Activated naive CD4-positive, alpha-beta T cell treated with anti-CD3 and anti-CD28 coated beads, Interleukin-2, amount 50 U/mL, for 72 hours (primary cell): ENCODE results near the gene NUCKS1. TPM values are rescaled to one million over a fixed set of nuclear protein-coding genes. Genes with fewer than 3 reads are reported as not detected.

Source experiments
- ATAC-seq, 2 donors: fragments of 150-1000 bp; cut with Tn5 transposase; 2 replicates each; pipeline ENCODE4 v1.10.0; 2021; ENCODE audit warnings: mild to moderate bottlenecking in 2 of 2, moderate library complexity in 2 of 2
- DNase-seq, 2 donors: peaks; one replicate each; pipeline ENCODE4 v3.0.0; 2021 to 2022; ENCODE audit warnings: low spot score in 2 of 2
- H3K27ac Mint-ChIP-seq, 2 donors: one replicate each; pipeline ENCODE4 v1.8.0; 2022; ENCODE audit warnings: mild to moderate bottlenecking in 2 of 2, mixed read lengths in 2 of 2
- H3K36me3 Mint-ChIP-seq, 2 donors: one replicate each; pipeline ENCODE4 v1.8.0; 2022; ENCODE audit warnings: mixed read lengths in 2 of 2
- H3K9me3 Mint-ChIP-seq, 2 donors: one replicate each; pipeline ENCODE4 v1.8.0; 2022; ENCODE audit warnings: mixed read lengths in 2 of 2
- total RNA-seq, 2 donors: library from RNA; stranded (reverse); gene quantifications; one replicate each; pipeline ENCODE4 v1.2.3, GENCODE V29; 2022

Gene NUCKS1
- total RNA-seq, 2 donors from 2014 or later = 97.1 to 173 TPM

GRCh38 chr1:205716371-205717132 is 33.4 kb downstream of the NUCKS1 start:
- DNase-seq (no peak), ATAC-seq (no peak)
- no peaks in the 10 kb centered on the region for H3K9me3 Mint-ChIP-seq
- H3K36me3 Mint-ChIP-seq = peaks cover 19 to 55% of the 10 kb centered on the region in 2 donors
- H3K27ac Mint-ChIP-seq = no peak overlapping the region

GRCh38 chr1:205715628-205716027 is 34.4 kb downstream of the NUCKS1 start:
- no peak for DNase-seq
- Mint-ChIP-seq H3K9me3 (no peaks in the 10 kb centered on the region), H3K27ac (peak overlapping the region in 1 of 2 donors; percentile 28), H3K36me3 (peaks cover 17 to 46% of the 10 kb centered on the region in 2 donors)
- ATAC-seq = no peak

GRCh38 chr1:205714906-205715246 is 35.1 kb downstream of the NUCKS1 start:
- H3K9me3 Mint-ChIP-seq = no peaks in the 10 kb centered on the region
- DNase-seq (no peak), ATAC-seq (no peak)
- peak overlapping the region in 1 of 2 donors; percentile 28 for H3K27ac Mint-ChIP-seq
- peaks cover 13 to 38% of the 10 kb centered on the region in 2 donors for H3K36me3 Mint-ChIP-seq

GRCh38 chr1:205714190-205714905 is 35.6 kb downstream of the NUCKS1 start:
- DNase-seq (no peak), ATAC-seq (no peak)
- Mint-ChIP-seq H3K36me3 (peaks cover 8 to 33% of the 10 kb centered on the region in 2 donors), H3K27ac (peak overlapping the region in 1 of 2 donors; percentile 28), H3K9me3 (no peaks in the 10 kb centered on the region)

GRCh38 chr1:205711105-205712048 is 38.6 kb downstream of the NUCKS1 start:
- peak; percentile 90 to 93 for ATAC-seq
- H3K36me3 Mint-ChIP-seq = peaks cover 0 to 13% of the 10 kb centered on the region in 2 donors
- peak overlapping the region; percentile 58 to 66 for H3K27ac Mint-ChIP-seq
- no peaks in the 10 kb centered on the region for H3K9me3 Mint-ChIP-seq
- peak in 1 of 2 donors; percentile 77 for DNase-seq

- Mint-ChIP-seq H3K27ac (no peak overlapping the region), H3K36me3 (peaks cover 0 to 10% of the 10 kb centered on the region in 2 donors), H3K9me3 (no peaks in the 10 kb centered on the region)
- DNase-seq = no peak
- no peak for ATAC-seq
Measured at GRCh38 chr1:205710201-205711062, 39.5 kb downstream of the NUCKS1 start.

GRCh38 chr1:205709640-205710039 is 40.3 kb downstream of the NUCKS1 start:
- H3K9me3 Mint-ChIP-seq = no peaks in the 10 kb centered on the region
- no peak for DNase-seq
- peaks cover 0 to 6% of the 10 kb centered on the region in 2 donors for H3K36me3 Mint-ChIP-seq
- no peak overlapping the region for H3K27ac Mint-ChIP-seq
- no peak for ATAC-seq

- Mint-ChIP-seq H3K36me3 (peaks cover 0 to 6% of the 10 kb centered on the region in 2 donors), H3K27ac (no peak overlapping the region), H3K9me3 (no peaks in the 10 kb centered on the region)
- ATAC-seq (no peak), DNase-seq (no peak)
Measured at GRCh38 chr1:205709059-205709398, 41.0 kb downstream of the NUCKS1 start.

- H3K27ac Mint-ChIP-seq = peak overlapping the region in 1 of 2 donors; percentile 55
- no peak for ATAC-seq
Measured at GRCh38 chr1:205706601-205707502, 43.1 kb downstream of the NUCKS1 start.

GRCh38 chr1:205704903-205705302 is 45.1 kb downstream of the NUCKS1 start:
- DNase-seq (no peak), ATAC-seq (no peak)
- no peaks in the 10 kb centered on the region for H3K9me3 Mint-ChIP-seq
- peak overlapping the region in 1 of 2 donors; percentile 46 for H3K27ac Mint-ChIP-seq
- H3K36me3 Mint-ChIP-seq = peaks cover 0 to 6% of the 10 kb centered on the region in 2 donors

More at GRCh38 chr1:205706601-205707502, 43.1 kb downstream of the NUCKS1 start:
- no peak for DNase-seq
- Mint-ChIP-seq H3K36me3 (peaks cover 0 to 6% of the 10 kb centered on the region in 2 donors), H3K9me3 (no peaks in the 10 kb centered on the region)

- ATAC-seq (no peak), DNase-seq (no peak)
- Mint-ChIP-seq H3K9me3 (no peaks in the 10 kb centered on the region), H3K36me3 (peaks cover 0 to 6% of the 10 kb centered on the region in 2 donors), H3K27ac (no peak overlapping the region)
Measured at GRCh38 chr1:205703072-205703471, 46.9 kb downstream of the NUCKS1 start.

GRCh38 chr1:205701891-205702290 is 48.1 kb downstream of the NUCKS1 start:
- H3K9me3 Mint-ChIP-seq = no peaks in the 10 kb centered on the region
- H3K27ac Mint-ChIP-seq = no peak overlapping the region
- ATAC-seq (no peak), DNase-seq (no peak)
- H3K36me3 Mint-ChIP-seq = peaks cover 0 to 4% of the 10 kb centered on the region in 2 donors

GRCh38 chr1:205701420-205701819 is 48.6 kb downstream of the NUCKS1 start:
- H3K36me3 Mint-ChIP-seq = no peaks in the 10 kb centered on the region
- H3K9me3 Mint-ChIP-seq = no peaks in the 10 kb centered on the region
- H3K27ac Mint-ChIP-seq = peak overlapping the region in 1 of 2 donors; percentile 80
- ATAC-seq (no peak), DNase-seq (no peak)

GRCh38 chr1:205700865-205701401 is 49.0 kb downstream of the NUCKS1 start:
- ATAC-seq = peak in 1 of 2 donors; percentile 22
- Mint-ChIP-seq H3K27ac (peak overlapping the region in 1 of 2 donors; percentile 80), H3K9me3 (no peaks in the 10 kb centered on the region), H3K36me3 (no peaks in the 10 kb centered on the region)
- DNase-seq = no peak

- Mint-ChIP-seq H3K27ac (no peak overlapping the region), H3K9me3 (no peaks in the 10 kb centered on the region), H3K36me3 (no peaks in the 10 kb centered on the region)
- DNase-seq = no peak
- ATAC-seq = no peak
Measured at GRCh38 chr1:205699416-205699815, 50.6 kb downstream of the NUCKS1 start.
